Measurements from ENCODE around the gene RGS17.
"Not testable (repeated sequence)": the region's sequence is repeated elsewhere in the genome, so short reads cannot be mapped to it uniquely, and the experiment has no call there.

The RGS17 gene

DNA sequence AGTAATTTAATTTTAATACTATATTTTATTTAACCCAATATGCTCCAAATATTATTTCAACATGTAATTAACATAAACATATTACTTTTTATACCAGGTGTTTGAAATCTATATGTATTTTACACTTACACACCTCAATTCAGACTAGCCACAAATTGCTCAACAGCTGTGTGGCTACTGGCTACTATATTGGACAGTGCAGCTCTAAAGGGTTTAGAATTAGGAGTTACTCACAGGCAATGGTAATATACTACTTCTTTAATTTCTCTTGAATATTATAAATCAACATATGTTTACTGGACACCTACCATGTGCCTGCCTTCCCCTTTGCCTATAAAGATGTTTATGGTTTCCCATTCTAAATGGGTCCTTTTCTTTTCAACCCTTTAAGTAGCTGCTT is 130.8 kb downstream of the RGS17 start:
- ChIA-PET POLR2A (no interaction called here), CTCF (interaction anchor here (0.8 to 1.4 kb wide), 6 partner anchors 13 to 52 kb away, joined by 3 read pairs; no protein-coding TSS in a partner anchor)
- peak overlapping the region in 1 of 7 experiments; percentile 8 for H3K4me3 ChIP-seq (ENCODE audit: control insufficient read depth in 1 of 7, extremely low read depth in 1 of 7, insufficient read depth in 4 of 7, low read depth in 2 of 7, low read length in 6 of 7)

DNA sequence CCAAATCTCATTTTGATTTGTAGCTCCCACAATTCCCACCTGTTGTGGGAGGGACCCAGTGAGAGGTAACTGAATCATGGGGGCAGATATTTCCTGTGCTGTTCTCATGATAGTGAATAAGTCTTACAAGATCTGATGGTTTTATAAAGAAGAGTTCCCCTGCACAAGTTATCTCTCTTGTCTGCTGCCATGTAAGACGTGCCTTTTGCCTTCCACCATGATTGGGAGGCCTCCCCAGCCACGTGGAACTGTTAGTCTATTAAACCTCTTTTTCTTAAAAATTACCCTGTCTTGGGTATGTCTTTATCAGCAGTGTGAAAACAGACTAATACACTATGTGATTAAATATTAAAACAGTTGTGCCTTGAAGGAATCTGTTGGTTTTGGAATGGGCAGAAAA is 131.5 kb downstream of the RGS17 start:
- CTCF ChIA-PET: interaction anchor here (0.8 to 1.4 kb wide), 3 partner anchors 13 to 19 kb away, joined by 3 read pairs; no protein-coding TSS in a partner anchor
- H3K4me3 ChIP-seq (ENCODE audit: control insufficient read depth in 1 of 7, extremely low read depth in 1 of 7, insufficient read depth in 4 of 7, low read depth in 2 of 7, low read length in 6 of 7); H3K9me3 ChIP-seq (ENCODE audit: control extremely low read depth in 1 of 5, control insufficient read depth in 4 of 5, insufficient read depth in 2 of 5, low read depth in 1 of 5, low read length in 4 of 5); H3K27me3 ChIP-seq (replicated peaks in 2 of 5; ENCODE audit: control insufficient read depth in 4 of 5, insufficient read depth in 5 of 5, low read length in 4 of 5); DNase-seq; H3K27ac ChIP-seq (ENCODE audit: insufficient read depth in 1 of 2, low read depth in 1 of 2, low read length in 2 of 2, poor library complexity in 1 of 2, severe bottlenecking in 2 of 2); POLR2A ChIA-PET: not testable (repeated sequence)
- WGBS (ENCODE audit: insufficient coverage): 100% methylated on average over 1 of the region's 2 CpGs
- peaks cover 0 to 25% (median 16%) of the 10 kb centered on the region in 4 experiments for H3K36me3 ChIP-seq (ENCODE audit: control insufficient read depth in 4 of 4, insufficient read depth in 4 of 4, low read length in 3 of 4)
- peaks cover 17 to 36% (median 23%) of the 10 kb centered on the region in 4 experiments for H3K4me1 ChIP-seq (ENCODE audit: control extremely low read depth in 1 of 4, control insufficient read depth in 4 of 4, insufficient read depth in 4 of 4, low read length in 3 of 4)

More for the DNA sequence above, 130.8 kb downstream of the RGS17 start:
- Histone ChIP-seq H3K9me3 (ENCODE audit: control extremely low read depth in 1 of 5, control insufficient read depth in 4 of 5, insufficient read depth in 2 of 5, low read depth in 1 of 5, low read length in 4 of 5) (no peaks in the 10 kb centered on the region), H3K4me1 (ENCODE audit: control extremely low read depth in 1 of 4, control insufficient read depth in 4 of 4, insufficient read depth in 4 of 4, low read length in 3 of 4) (peaks cover 17 to 36% (median 23%) of the 10 kb centered on the region in 4 experiments), H3K27ac (ENCODE audit: insufficient read depth in 1 of 2, low read depth in 1 of 2, low read length in 2 of 2, poor library complexity in 1 of 2, severe bottlenecking in 2 of 2) (no peak overlapping the region), H3K36me3 (ENCODE audit: control insufficient read depth in 4 of 4, insufficient read depth in 4 of 4, low read length in 3 of 4) (peaks cover 0 to 24% (median 14%) of the 10 kb centered on the region in 4 experiments), H3K27me3 (replicated peaks in 2 of 5; ENCODE audit: control insufficient read depth in 4 of 5, insufficient read depth in 5 of 5, low read length in 4 of 5) (no peaks in the 10 kb centered on the region)
- DNase-seq: no peak

DNA sequence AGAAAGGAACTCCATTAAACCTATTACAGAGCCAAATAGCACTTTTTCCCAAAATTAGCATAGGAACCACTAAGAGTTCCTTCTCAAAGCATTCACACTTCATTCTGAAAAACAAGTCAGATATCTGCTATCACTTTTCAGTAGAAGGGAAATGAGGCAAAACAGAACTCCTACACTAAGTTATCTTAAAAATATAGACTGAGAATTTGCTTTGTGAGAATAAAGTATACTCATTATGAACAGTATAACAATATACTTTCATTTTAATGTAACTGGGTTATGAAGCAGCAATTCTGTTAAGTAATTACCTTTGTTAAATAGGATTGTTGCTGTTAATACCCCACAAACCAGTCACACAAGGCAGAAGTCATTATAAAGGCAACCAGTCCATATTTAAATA is 137.2 kb downstream of the RGS17 start:
- POLR2A ChIA-PET: no interaction called here
- CTCF ChIA-PET: no interaction called here
- H3K27ac ChIP-seq (ENCODE audit: insufficient read depth in 1 of 2, low read depth in 1 of 2, low read length in 2 of 2, poor library complexity in 1 of 2, severe bottlenecking in 2 of 2): no peak overlapping the region
- H3K9me3 ChIP-seq (ENCODE audit: control extremely low read depth in 1 of 5, control insufficient read depth in 4 of 5, insufficient read depth in 2 of 5, low read depth in 1 of 5, low read length in 4 of 5): no peaks in the 10 kb centered on the region
- no peaks in the 10 kb centered on the region for H3K4me1 ChIP-seq (ENCODE audit: control extremely low read depth in 1 of 4, control insufficient read depth in 4 of 4, insufficient read depth in 4 of 4, low read length in 3 of 4)
- peaks cover 13 to 56% (median 35%) of the 10 kb centered on the region in 4 experiments for H3K36me3 ChIP-seq (ENCODE audit: control insufficient read depth in 4 of 4, insufficient read depth in 4 of 4, low read length in 3 of 4)
- no peak for DNase-seq
- no peak overlapping the region for H3K4me3 ChIP-seq (ENCODE audit: control insufficient read depth in 1 of 7, extremely low read depth in 1 of 7, insufficient read depth in 4 of 7, low read depth in 2 of 7, low read length in 6 of 7)
- no peaks in the 10 kb centered on the region for H3K27me3 ChIP-seq (replicated peaks in 2 of 5; ENCODE audit: control insufficient read depth in 4 of 5, insufficient read depth in 5 of 5, low read length in 4 of 5)

DNA sequence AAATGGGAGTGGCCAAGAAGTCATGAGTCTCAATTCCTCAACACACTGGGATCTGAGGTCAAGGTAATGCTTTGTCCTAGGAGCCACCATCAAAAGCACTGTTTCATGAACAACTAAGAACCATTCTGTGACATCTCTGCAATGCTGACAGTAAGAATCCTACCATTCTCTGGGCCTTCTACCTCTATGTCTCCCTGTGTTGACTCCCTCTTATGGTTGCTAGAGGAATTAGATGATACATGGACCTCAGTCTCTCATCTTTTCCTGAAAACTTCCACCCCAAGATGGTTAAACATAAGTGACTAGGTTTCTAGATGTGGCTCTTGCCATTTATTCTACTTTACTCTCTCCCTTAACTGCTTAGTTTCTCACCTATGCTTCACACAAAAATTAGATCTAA is 137.7 kb downstream of the RGS17 start:
- no peaks in the 10 kb centered on the region for H3K27me3 ChIP-seq (replicated peaks in 2 of 5; ENCODE audit: control insufficient read depth in 4 of 5, insufficient read depth in 5 of 5, low read length in 4 of 5)
- ChIA-PET POLR2A (no interaction called here), CTCF (no interaction called here)
- no peaks in the 10 kb centered on the region for H3K9me3 ChIP-seq (ENCODE audit: control extremely low read depth in 1 of 5, control insufficient read depth in 4 of 5, insufficient read depth in 2 of 5, low read depth in 1 of 5, low read length in 4 of 5)
- H3K4me1 ChIP-seq (ENCODE audit: control extremely low read depth in 1 of 4, control insufficient read depth in 4 of 4, insufficient read depth in 4 of 4, low read length in 3 of 4): no peaks in the 10 kb centered on the region
- H3K4me3 ChIP-seq (ENCODE audit: control insufficient read depth in 1 of 7, extremely low read depth in 1 of 7, insufficient read depth in 4 of 7, low read depth in 2 of 7, low read length in 6 of 7): no peak overlapping the region
- DNase-seq: no peak
- peaks cover 13 to 56% (median 35%) of the 10 kb centered on the region in 4 experiments for H3K36me3 ChIP-seq (ENCODE audit: control insufficient read depth in 4 of 4, insufficient read depth in 4 of 4, low read length in 3 of 4)
- H3K27ac ChIP-seq (ENCODE audit: insufficient read depth in 1 of 2, low read depth in 1 of 2, low read length in 2 of 2, poor library complexity in 1 of 2, severe bottlenecking in 2 of 2): no peak overlapping the region

DNA sequence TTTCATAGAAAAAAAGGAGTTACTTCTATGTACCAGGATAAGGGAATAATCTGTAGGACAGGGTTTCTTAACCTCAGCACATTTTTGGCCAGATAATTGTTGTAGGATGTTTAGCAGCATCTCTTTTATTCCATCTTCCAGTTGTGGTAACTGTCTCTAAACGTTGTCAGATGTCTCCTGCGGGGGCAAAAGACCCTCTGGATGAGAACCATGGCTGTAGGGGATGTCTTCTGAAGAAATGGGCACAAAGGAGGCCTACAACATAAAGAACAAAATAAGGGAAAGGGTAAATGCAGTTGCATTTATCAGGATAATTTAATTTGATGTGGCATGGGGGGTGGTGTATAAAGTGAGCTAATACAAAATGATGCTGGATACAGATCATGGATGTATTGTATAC is 144.1 kb downstream of the RGS17 start:
- H3K36me3 ChIP-seq (ENCODE audit: control insufficient read depth in 4 of 4, insufficient read depth in 4 of 4, low read length in 3 of 4): peaks cover 6 to 14% (median 10%) of the 10 kb centered on the region in 4 experiments
- ChIA-PET CTCF (interaction anchor here (1.3 to 3.1 kb wide), 3 partner anchors 9 to 37 kb away, joined by 3 to 12 read pairs (median 10); no protein-coding TSS in a partner anchor), POLR2A (no interaction called here)
- 90% methylated on average over 2 of the region's 2 CpGs for WGBS (ENCODE audit: insufficient coverage)
- no peak overlapping the region for H3K4me3 ChIP-seq (ENCODE audit: control insufficient read depth in 1 of 7, extremely low read depth in 1 of 7, insufficient read depth in 4 of 7, low read depth in 2 of 7, low read length in 6 of 7)
- no peak overlapping the region for H3K27ac ChIP-seq (ENCODE audit: insufficient read depth in 1 of 2, low read depth in 1 of 2, low read length in 2 of 2, poor library complexity in 1 of 2, severe bottlenecking in 2 of 2)
- no peak for DNase-seq
- H3K4me1 ChIP-seq (ENCODE audit: control extremely low read depth in 1 of 4, control insufficient read depth in 4 of 4, insufficient read depth in 4 of 4, low read length in 3 of 4): peaks cover 5 to 20% (median 16%) of the 10 kb centered on the region in 4 experiments
- no peaks in the 10 kb centered on the region for H3K27me3 ChIP-seq (replicated peaks in 2 of 5; ENCODE audit: control insufficient read depth in 4 of 5, insufficient read depth in 5 of 5, low read length in 4 of 5)
- H3K9me3 ChIP-seq (ENCODE audit: control extremely low read depth in 1 of 5, control insufficient read depth in 4 of 5, insufficient read depth in 2 of 5, low read depth in 1 of 5, low read length in 4 of 5): no peaks in the 10 kb centered on the region

DNA sequence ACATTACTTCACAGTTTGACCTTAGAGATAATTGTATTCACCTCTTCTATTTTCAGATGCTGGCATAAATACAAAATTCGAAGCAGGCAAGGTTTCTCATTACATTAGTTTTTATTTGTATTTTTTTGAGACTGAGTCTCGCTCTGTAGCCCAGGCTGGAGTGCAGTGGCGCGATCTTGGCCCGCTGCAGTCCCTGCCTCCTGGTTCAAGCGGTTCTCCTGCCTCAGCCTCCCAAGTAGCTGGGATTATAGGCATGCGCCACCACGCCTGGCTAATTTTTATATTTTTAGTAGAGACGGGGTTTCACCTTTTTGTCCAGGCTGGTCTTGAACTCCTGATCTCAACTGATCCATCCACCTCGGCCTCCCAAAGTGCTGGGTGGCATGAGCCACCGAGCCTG is 145.8 kb downstream of the RGS17 start:
- H3K27me3 ChIP-seq (replicated peaks in 2 of 5; ENCODE audit: control insufficient read depth in 4 of 5, insufficient read depth in 5 of 5, low read length in 4 of 5); H3K9me3 ChIP-seq (ENCODE audit: control extremely low read depth in 1 of 5, control insufficient read depth in 4 of 5, insufficient read depth in 2 of 5, low read depth in 1 of 5, low read length in 4 of 5); DNase-seq; H3K36me3 ChIP-seq (ENCODE audit: control insufficient read depth in 4 of 4, insufficient read depth in 4 of 4, low read length in 3 of 4): not testable (repeated sequence)
- ChIA-PET POLR2A (interaction anchor here (1.1 kb wide), 1 partner anchor 11 kb away, joined by 3 read pairs; no protein-coding TSS in a partner anchor), CTCF (interaction anchor here (0.9 to 3.1 kb wide), 5 partner anchors 11 to 39 kb away, joined by 3 to 12 read pairs (median 3); no protein-coding TSS in a partner anchor)
- WGBS (ENCODE audit: insufficient coverage): 83% methylated on average over 1 of the region's 11 CpGs
- H3K27ac ChIP-seq (ENCODE audit: insufficient read depth in 1 of 2, low read depth in 1 of 2, low read length in 2 of 2, poor library complexity in 1 of 2, severe bottlenecking in 2 of 2): peak overlapping the region in 1 of 2 experiments; percentile 94
- H3K4me1 ChIP-seq (ENCODE audit: control extremely low read depth in 1 of 4, control insufficient read depth in 4 of 4, insufficient read depth in 4 of 4, low read length in 3 of 4): peaks cover 14 to 34% (median 23%) of the 10 kb centered on the region in 4 experiments
- peak overlapping the region in 2 of 7 experiments; percentile 91 to 98 for H3K4me3 ChIP-seq (ENCODE audit: control insufficient read depth in 1 of 7, extremely low read depth in 1 of 7, insufficient read depth in 4 of 7, low read depth in 2 of 7, low read length in 6 of 7)

DNA sequence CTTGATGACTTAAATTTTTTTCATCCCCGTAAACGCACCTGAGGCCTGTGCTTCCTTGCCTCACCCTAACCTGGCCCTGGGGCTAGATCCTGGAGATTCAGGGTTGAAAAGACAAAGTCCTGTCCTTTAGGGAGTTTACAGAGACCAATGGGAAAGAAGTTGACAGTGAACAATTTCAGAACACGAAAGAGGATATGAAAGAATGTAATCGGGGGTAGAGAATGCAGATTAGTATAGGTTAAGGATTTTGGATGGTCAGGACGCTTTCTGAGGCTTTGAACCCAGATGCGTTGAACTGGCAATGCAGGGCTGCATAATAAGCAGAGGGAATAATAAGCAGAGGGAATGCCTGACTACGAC is 146.6 kb downstream of the RGS17 start:
- peaks cover 14 to 37% (median 29%) of the 10 kb centered on the region in 4 experiments for H3K4me1 ChIP-seq (ENCODE audit: control extremely low read depth in 1 of 4, control insufficient read depth in 4 of 4, insufficient read depth in 4 of 4, low read length in 3 of 4)
- WGBS (ENCODE audit: insufficient coverage): 40% methylated on average over 5 of the region's 7 CpGs
- no peaks in the 10 kb centered on the region for H3K9me3 ChIP-seq (ENCODE audit: control extremely low read depth in 1 of 5, control insufficient read depth in 4 of 5, insufficient read depth in 2 of 5, low read depth in 1 of 5, low read length in 4 of 5)
- H3K27me3 ChIP-seq (replicated peaks in 2 of 5; ENCODE audit: control insufficient read depth in 4 of 5, insufficient read depth in 5 of 5, low read length in 4 of 5): no peaks in the 10 kb centered on the region
- peak overlapping the region in 6 of 7 experiments; percentile 79 to 99 (median 90) for H3K4me3 ChIP-seq (ENCODE audit: control insufficient read depth in 1 of 7, extremely low read depth in 1 of 7, insufficient read depth in 4 of 7, low read depth in 2 of 7, low read length in 6 of 7)
- POLR2A ChIA-PET: interaction anchor here (1.1 kb wide), 1 partner anchor 11 kb away, joined by 3 read pairs; no protein-coding TSS in a partner anchor
- peaks cover 0 to 6% (median 2%) of the 10 kb centered on the region in 4 experiments for H3K36me3 ChIP-seq (ENCODE audit: control insufficient read depth in 4 of 4, insufficient read depth in 4 of 4, low read length in 3 of 4)
- no peak for DNase-seq
- H3K27ac ChIP-seq (ENCODE audit: insufficient read depth in 1 of 2, low read depth in 1 of 2, low read length in 2 of 2, poor library complexity in 1 of 2, severe bottlenecking in 2 of 2): peak overlapping the region; percentile 80 to 94
- CTCF ChIA-PET: interaction anchor here (2.6 to 3.1 kb wide), 2 partner anchors 12 to 40 kb away, joined by 10 to 12 read pairs; no protein-coding TSS in a partner anchor
